ENCODE results near the gene FBXO2.

GRCh38 chr1:11647333-11647732 lies 6.9 kb downstream of the FBXO2 start:
- TF ChIP-seq CTCF (IDR thresholded peaks at IDR 0.05) (no peak), EP300 (IDR thresholded peaks at IDR 0.05) (no peak)
